ENCODE data around the gene PRXL2B.

The PRXL2B gene

GRCh38 chr1:2601721-2602303 is 15.2 kb downstream of the PRXL2B start:
- DNase-seq: no peak

- no peak for DNase-seq
Observed at GRCh38 chr1:2602311-2602835, 15.8 kb downstream of the PRXL2B start.

- no peak for DNase-seq
Observed at GRCh38 chr1:2602866-2603520, 16.4 kb downstream of the PRXL2B start.

GRCh38 chr1:2603521-2604155 is 17.1 kb downstream of the PRXL2B start:
- DNase-seq: no peak

GRCh38 chr1:2604156-2604843 is 17.7 kb downstream of the PRXL2B start:
- DNase-seq: no peak

- DNase-seq: no peak
Observed at GRCh38 chr1:2604844-2605508, 18.4 kb downstream of the PRXL2B start.

GRCh38 chr1:2605509-2606395 is 19.2 kb downstream of the PRXL2B start:
- no peak for DNase-seq

- DNase-seq: no peak
Observed at GRCh38 chr1:2606396-2606880, 19.9 kb downstream of the PRXL2B start.

- no peak for DNase-seq
Observed at GRCh38 chr1:2606881-2607621, 20.5 kb downstream of the PRXL2B start.

GRCh38 chr1:2607641-2608091 is 21.1 kb downstream of the PRXL2B start:
- DNase-seq: no peak

GRCh38 chr1:2609319-2610035 is 22.9 kb downstream of the PRXL2B start:
- no peak for DNase-seq

GRCh38 chr1:2610036-2610959 is 23.7 kb downstream of the PRXL2B start:
- DNase-seq: no peak

GRCh38 chr1:2611031-2611501 is 24.5 kb downstream of the PRXL2B start:
- DNase-seq: no peak

GRCh38 chr1:2611621-2612437 is 25.3 kb downstream of the PRXL2B start:
- no peak for DNase-seq

DNA sequence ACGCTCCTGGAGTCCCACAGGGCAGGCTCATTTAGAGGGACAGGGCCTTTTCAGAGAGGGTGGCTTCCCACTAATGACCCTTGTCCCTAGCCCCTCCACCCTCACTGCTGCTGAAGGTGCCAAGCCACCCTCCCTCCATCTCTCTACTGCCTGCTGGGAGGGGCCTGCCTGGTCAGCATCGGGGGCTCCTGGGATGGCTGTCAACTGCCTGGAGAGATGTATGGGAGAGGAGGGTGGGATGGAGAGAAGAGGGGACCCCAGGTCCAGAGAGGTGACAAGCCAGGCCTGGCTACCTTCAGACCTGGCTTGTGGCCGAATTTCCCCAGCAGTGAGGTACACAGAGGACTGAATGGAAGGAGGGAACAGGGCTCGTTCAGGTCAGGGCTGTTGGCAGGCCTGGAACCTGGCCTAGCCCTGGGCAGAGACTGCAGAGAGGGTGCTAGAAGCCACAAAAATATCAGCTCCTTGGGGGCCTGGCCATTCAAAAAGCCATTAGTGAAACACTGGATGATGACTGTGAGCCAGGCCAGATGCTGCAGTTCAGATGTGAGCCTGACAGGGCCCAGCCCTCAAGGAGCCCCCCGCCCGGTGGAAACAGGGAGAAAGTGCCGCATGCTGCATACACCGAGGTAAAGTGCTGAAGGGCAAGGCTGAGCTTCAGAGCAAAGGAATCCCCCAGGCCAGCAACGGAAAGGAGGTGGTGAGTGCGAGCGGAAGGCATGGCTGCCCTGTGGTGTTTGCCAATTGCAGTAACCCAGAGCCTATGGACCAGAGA is 26.2 kb downstream of the PRXL2B start:
- DNase-seq: no peak

- DNase-seq: no peak
Observed at GRCh38 chr1:2614145-2614544, 27.6 kb downstream of the PRXL2B start.

DNA sequence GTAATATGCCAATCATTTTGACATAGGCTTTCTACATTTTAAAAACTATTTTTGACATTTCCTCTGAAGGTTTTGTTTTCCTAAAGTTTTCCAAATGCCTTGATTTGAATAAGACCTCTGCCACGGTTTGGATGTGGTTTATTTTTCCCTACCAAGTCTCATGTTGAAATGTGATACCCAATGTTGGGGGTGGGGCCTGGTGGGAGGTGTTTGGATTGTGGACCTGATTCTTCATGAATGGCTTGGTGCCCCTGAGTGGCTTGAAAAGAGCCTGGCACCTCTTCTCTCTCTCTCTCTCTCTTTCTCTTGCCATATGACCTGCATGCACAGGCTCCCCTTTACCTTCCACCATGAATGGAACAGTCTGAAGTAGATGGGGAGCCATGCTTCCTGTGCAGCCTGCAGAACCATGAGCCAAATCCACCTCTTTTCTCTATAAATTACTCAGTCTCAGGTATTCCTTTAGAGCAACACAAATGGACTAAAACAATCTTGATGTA is 31.4 kb downstream of the PRXL2B start:
- no peak for DNase-seq
